ENCODE results near the gene SUCO. TPM values are rescaled to one million over a fixed set of nuclear protein-coding genes. Genes with fewer than 3 reads are reported as not detected.

The SUCO gene
- total RNA-seq, 1 donor from 2014 or later: 81.2 TPM

GRCh38 chr1:172507741-172508140, 25.2 kb upstream of the SUCO start:
- Mint-ChIP-seq H3K27ac (ENCODE audit: unreplicated experiment) (no peak overlapping the region), H3K36me3 (ENCODE audit: low read depth, unreplicated experiment) (no peaks in the 10 kb centered on the region), H3K27me3 (ENCODE audit: unreplicated experiment) (peaks cover 2% of the 10 kb centered on the region), H3K9me3 (ENCODE audit: unreplicated experiment) (no peaks in the 10 kb centered on the region), H3K4me3 (ENCODE audit: unreplicated experiment) (no peak overlapping the region), H3K4me1 (ENCODE audit: unreplicated experiment) (peaks cover 5% of the 10 kb centered on the region)
- no peak for DNase-seq (ENCODE audit: low spot score)
- TF ChIP-seq CTCF (IDR thresholded peaks at IDR 0.05; ENCODE audit: unreplicated experiment): no peak

GRCh38 chr1:172510479-172510878, 22.5 kb upstream of the SUCO start:
- no peak for TF ChIP-seq CTCF (IDR thresholded peaks at IDR 0.05; ENCODE audit: unreplicated experiment)
- peaks cover 5% of the 10 kb centered on the region for H3K4me1 Mint-ChIP-seq (ENCODE audit: unreplicated experiment)
- DNase-seq (ENCODE audit: low spot score): no peak
- no peak overlapping the region for H3K27ac Mint-ChIP-seq (ENCODE audit: unreplicated experiment)
- no peak overlapping the region for H3K4me3 Mint-ChIP-seq (ENCODE audit: unreplicated experiment)
- no peaks in the 10 kb centered on the region for H3K36me3 Mint-ChIP-seq (ENCODE audit: low read depth, unreplicated experiment)
- H3K27me3 Mint-ChIP-seq (ENCODE audit: unreplicated experiment): peaks cover 2% of the 10 kb centered on the region
- no peaks in the 10 kb centered on the region for H3K9me3 Mint-ChIP-seq (ENCODE audit: unreplicated experiment)

DNA sequence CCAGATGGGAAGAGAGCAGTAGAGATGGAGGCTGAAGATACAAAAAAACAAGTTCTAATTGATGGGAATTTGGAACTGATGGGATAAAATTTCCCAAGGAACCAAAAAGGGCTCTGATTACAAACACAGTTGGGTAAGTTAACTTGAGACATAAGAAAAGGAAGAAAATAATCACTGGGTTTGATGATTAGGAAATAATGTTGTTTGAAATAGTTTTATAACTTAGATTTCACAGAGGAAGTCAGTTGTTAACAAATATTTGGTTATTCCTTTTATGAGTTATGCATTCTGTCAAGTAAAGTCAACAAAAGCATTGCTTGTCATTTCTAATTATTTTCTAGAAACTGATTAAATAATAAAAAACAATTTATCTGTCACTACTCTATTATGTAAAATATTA, 20.4 kb upstream of the SUCO start:
- H3K4me3 Mint-ChIP-seq (ENCODE audit: unreplicated experiment): no peak overlapping the region
- peaks cover 2% of the 10 kb centered on the region for H3K4me1 Mint-ChIP-seq (ENCODE audit: unreplicated experiment)
- no peak overlapping the region for H3K27ac Mint-ChIP-seq (ENCODE audit: unreplicated experiment)
- no peak for TF ChIP-seq CTCF (IDR thresholded peaks at IDR 0.05; ENCODE audit: unreplicated experiment)
- no peaks in the 10 kb centered on the region for H3K9me3 Mint-ChIP-seq (ENCODE audit: unreplicated experiment)
- H3K27me3 Mint-ChIP-seq (ENCODE audit: unreplicated experiment): peaks cover 2% of the 10 kb centered on the region
- no peak for DNase-seq (ENCODE audit: low spot score)
- no peaks in the 10 kb centered on the region for H3K36me3 Mint-ChIP-seq (ENCODE audit: low read depth, unreplicated experiment)

- no peak for TF ChIP-seq CTCF (IDR thresholded peaks at IDR 0.05; ENCODE audit: unreplicated experiment)
- Mint-ChIP-seq H3K4me3 (ENCODE audit: unreplicated experiment) (no peak overlapping the region), H3K9me3 (ENCODE audit: unreplicated experiment) (no peaks in the 10 kb centered on the region), H3K4me1 (ENCODE audit: unreplicated experiment) (peaks cover 4% of the 10 kb centered on the region), H3K27me3 (ENCODE audit: unreplicated experiment) (peaks cover 2% of the 10 kb centered on the region), H3K27ac (ENCODE audit: unreplicated experiment) (no peak overlapping the region), H3K36me3 (ENCODE audit: low read depth, unreplicated experiment) (no peaks in the 10 kb centered on the region)
- DNase-seq (ENCODE audit: low spot score): no peak
Observed at GRCh38 chr1:172513479-172513878, 19.5 kb upstream of the SUCO start.

DNA sequence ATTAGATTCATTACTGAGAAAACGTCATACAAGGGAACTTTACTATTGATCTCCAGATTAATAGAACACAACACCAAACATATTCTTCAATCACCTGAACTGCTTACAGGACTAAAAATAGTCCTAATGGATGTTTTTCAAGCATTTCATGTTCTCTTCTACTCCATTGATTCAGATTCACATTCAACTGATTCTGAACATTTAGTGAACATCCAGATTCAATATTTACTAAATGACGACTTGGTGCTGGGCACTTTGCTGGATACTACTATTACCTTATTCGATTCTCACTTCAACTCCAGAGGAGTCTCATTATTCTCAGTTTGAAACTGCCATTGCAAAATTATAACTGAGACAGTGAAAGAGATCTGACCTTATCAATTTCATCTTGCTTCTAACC, 18.8 kb upstream of the SUCO start:
- Mint-ChIP-seq H3K36me3 (ENCODE audit: low read depth, unreplicated experiment) (no peaks in the 10 kb centered on the region), H3K4me3 (ENCODE audit: unreplicated experiment) (no peak overlapping the region), H3K4me1 (ENCODE audit: unreplicated experiment) (peaks cover 4% of the 10 kb centered on the region), H3K9me3 (ENCODE audit: unreplicated experiment) (no peaks in the 10 kb centered on the region), H3K27me3 (ENCODE audit: unreplicated experiment) (peaks cover 2% of the 10 kb centered on the region), H3K27ac (ENCODE audit: unreplicated experiment) (no peak overlapping the region)
- no peak for TF ChIP-seq CTCF (IDR thresholded peaks at IDR 0.05; ENCODE audit: unreplicated experiment)
- DNase-seq (ENCODE audit: low spot score): no peak

Data from endothelial cell (in vitro differentiated cells).